GM23248 (cell line): ENCODE measurements around the gene SMTNL2. TPM values are rescaled to one million over a fixed set of nuclear protein-coding genes. Genes with fewer than 3 reads are reported as not detected.

Experiments
- DNase-seq: peaks from one replicate; pipeline ENCODE4 v3.0.0-alpha.2; 2015
- H2AFZ ChIP-seq: fragments of 200-600 bp; sonication (generic); 2 replicates; pipeline ENCODE4 v1.6.1; 2016; ENCODE audit warnings: antibody characterized with exemption
- H3F3A ChIP-seq: fragments of 200-600 bp; sonication (generic); 2 replicates; pipeline ENCODE4 v1.6.1; 2016; ENCODE audit warnings: mild to moderate bottlenecking, antibody characterized with exemption, mixed run types; ENCODE audit not compliant: insufficient read depth
- H3K27ac ChIP-seq: fragments of 200-600 bp; sonication (generic); 2 replicates; pipeline ENCODE4 v1.5.1; 2016; ENCODE audit warnings: mild to moderate bottlenecking
- H3K27me3 ChIP-seq: fragments of 200-600 bp; sonication (generic); replicated peaks from 2 replicates; pipeline ENCODE4 v1.6.1; 2016; ENCODE audit warnings: mild to moderate bottlenecking; ENCODE audit not compliant: insufficient read depth
- H3K36me3 ChIP-seq: fragments of 200-600 bp; sonication (generic); 2 replicates; pipeline ENCODE4 v1.6.1; 2016; ENCODE audit warnings: low read depth, mild to moderate bottlenecking
- H3K4me1 ChIP-seq: fragments of 200-600 bp; sonication (generic); 2 replicates; pipeline ENCODE4 v1.6.1; 2016; ENCODE audit warnings: mild to moderate bottlenecking; ENCODE audit not compliant: insufficient read depth
- H3K4me2 ChIP-seq: fragments of 200-600 bp; sonication (generic); one replicate; pipeline ENCODE4 v1.6.1; 2016; ENCODE audit warnings: mild to moderate bottlenecking; ENCODE audit not compliant: unreplicated experiment
- H3K4me3 ChIP-seq: fragments of 200-600 bp; sonication (generic); 2 replicates; pipeline ENCODE4 v1.5.1; 2016; ENCODE audit warnings: mild to moderate bottlenecking
- H3K79me2 ChIP-seq: fragments of 200-600 bp; sonication (generic); 2 replicates; pipeline ENCODE4 v1.6.1; 2016; ENCODE audit warnings: mild to moderate bottlenecking; ENCODE audit not compliant: insufficient read depth
- H3K9ac ChIP-seq: fragments of 200-600 bp; sonication (generic); 2 replicates; pipeline ENCODE4 v1.6.1; 2016; ENCODE audit warnings: mild to moderate bottlenecking
- H3K9me2 ChIP-seq: fragments of 200-600 bp; sonication (generic); 2 replicates; pipeline ENCODE4 v1.6.1; 2016; ENCODE audit warnings: mixed run types, mild to moderate bottlenecking, moderate library complexity; ENCODE audit not compliant: insufficient read depth
- H3K9me3 ChIP-seq: fragments of 200-600 bp; sonication (generic); one replicate; pipeline ENCODE4 v1.6.1; 2017; ENCODE audit warnings: low read depth
- H4K20me1 ChIP-seq: fragments of 200-600 bp; sonication (generic); 2 replicates; pipeline ENCODE4 v1.6.0; 2016; ENCODE audit not compliant: insufficient read depth
- EZH2 ChIP-seq: fragments of 200-600 bp; sonication (generic); IDR thresholded peaks from 2 replicates; pipeline ENCODE4 v1.6.1; 2018; ENCODE audit warnings: antibody characterized with exemption, mild to moderate bottlenecking; ENCODE audit not compliant: insufficient read depth, poor library complexity, severe bottlenecking
- EZH2phosphoT487 ChIP-seq: fragments of 200-600 bp; sonication (generic); IDR thresholded peaks from 2 replicates; pipeline ENCODE4 v1.6.1; 2018; ENCODE audit warnings: antibody characterized with exemption, moderate library complexity, mild to moderate bottlenecking, low read depth; ENCODE audit not compliant: insufficient read depth
- WGBS, 2 experiments: methylation state at CpG; one replicate each; pipeline ENCODE4 v1.1.6; 2015 to 2017; ENCODE audit warnings: low lambda C conversion rate in 2 of 2, low coverage in 1 of 2; ENCODE audit errors: missing lambda C conversion rate in 2 of 2; 5-methylcytosine and 5-hydroxymethylcytosine counted together
- in situ Hi-C: fragments of 300-500 bp; cut with MboI; formaldehyde crosslinking; loops from 2 replicates; pipeline ENCODE4 v1.15.0; 2020
- polyA plus RNA-seq: library from polyadenylated mRNA; unstranded; fragments of >200 nt; fragmentation: Nextera tagmentation; extraction: Ambion mirVana; gene quantifications from 2 replicates; pipeline ENCODE4 v1.2.1, GENCODE V29; 2016
- total RNA-seq: library from RNA; depleted of rRNA; stranded (reverse); fragments of >200 nt; shearing (Covaris generic); gene quantifications from 2 replicates; pipeline ENCODE4 v1.2.3, GENCODE V29; 2014

Gene SMTNL2
- total and polyA plus RNA-seq, 2 experiments from 2014 or later = not detected

DNA sequence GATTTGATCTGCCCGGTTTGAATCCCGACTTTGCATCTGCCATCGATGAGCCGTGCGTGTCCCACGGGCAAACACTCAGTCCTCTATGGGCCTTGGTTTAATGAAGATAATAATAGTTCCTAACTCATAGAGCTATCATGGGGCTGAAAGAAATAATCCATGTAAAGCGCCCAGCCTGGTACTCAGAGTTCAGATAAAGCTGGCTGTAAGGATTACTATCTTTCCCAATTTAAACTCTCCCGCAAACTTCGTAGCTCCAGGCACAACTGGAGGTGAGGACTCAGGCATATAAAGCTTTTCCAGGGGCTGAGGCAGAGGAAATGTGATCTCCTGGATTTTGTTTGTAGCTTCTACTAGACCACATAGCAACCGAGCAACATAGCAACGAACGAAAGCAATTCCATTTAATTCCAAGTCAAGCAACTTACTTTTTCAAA lies 40.9 kb downstream of the SMTNL2 start:
- Histone ChIP-seq H3K27me3 (0 out of 2 replicates have a peak, but pooled peaks cover 3% of the 10 kb centered on the region), H3K4me3 (no peak overlapping the region), H2AFZ (no peak overlapping the region), H3K27ac (no peak overlapping the region), H3K4me2 (no peak overlapping the region), H3F3A (peaks cover 4% of the 10 kb centered on the region; the same call in 1 of the 2 replicates), H3K36me3 (no peaks in the 10 kb centered on the region), H3K9me3 (no peaks in the 10 kb centered on the region), H3K79me2 (no peaks in the 10 kb centered on the region), H3K9me2 (no peaks in the 10 kb centered on the region), H3K4me1 (peaks cover 7% of the 10 kb centered on the region; the same call in 1 of the 2 replicates), H3K9ac (no peak overlapping the region), H4K20me1 (no peaks in the 10 kb centered on the region)
- WGBS, 2 experiments = 51 to 56% methylated on average over 12 of the region's 12 CpGs
- in situ Hi-C loops = no loop called here
- TF ChIP-seq EZH2 = no peak
- no peak for TF ChIP-seq EZH2phosphoT487
- peak; percentile 51 for DNase-seq

DNA sequence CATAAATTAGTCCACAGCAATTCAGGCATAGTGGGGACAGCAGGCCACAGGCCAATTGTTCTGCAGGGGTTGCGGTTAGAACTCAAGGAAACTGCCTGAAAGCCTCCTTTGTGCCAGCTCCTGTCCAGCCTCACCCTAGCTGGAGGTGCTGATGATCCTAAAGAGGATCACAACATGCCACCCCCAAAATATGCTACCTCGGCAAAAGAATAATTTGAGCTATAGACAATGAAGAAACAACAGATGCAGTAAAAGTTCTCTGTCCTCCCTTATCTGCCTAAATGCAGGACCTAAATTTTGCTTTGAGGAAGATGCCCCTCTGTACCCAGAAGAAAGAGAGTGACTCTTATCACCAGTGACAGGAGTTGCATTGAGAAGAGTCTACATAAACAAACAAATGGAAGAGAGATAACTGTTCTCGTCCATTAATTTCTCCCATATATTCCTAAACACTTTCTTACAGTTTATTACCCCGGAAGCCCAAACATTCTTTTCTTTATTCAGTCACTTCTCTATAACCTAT lies 42.5 kb downstream of the SMTNL2 start:
- 63 to 71% methylated on average over 4 of the region's 4 CpGs for WGBS, 2 experiments
- H3K4me3 ChIP-seq = no peak overlapping the region

DNA sequence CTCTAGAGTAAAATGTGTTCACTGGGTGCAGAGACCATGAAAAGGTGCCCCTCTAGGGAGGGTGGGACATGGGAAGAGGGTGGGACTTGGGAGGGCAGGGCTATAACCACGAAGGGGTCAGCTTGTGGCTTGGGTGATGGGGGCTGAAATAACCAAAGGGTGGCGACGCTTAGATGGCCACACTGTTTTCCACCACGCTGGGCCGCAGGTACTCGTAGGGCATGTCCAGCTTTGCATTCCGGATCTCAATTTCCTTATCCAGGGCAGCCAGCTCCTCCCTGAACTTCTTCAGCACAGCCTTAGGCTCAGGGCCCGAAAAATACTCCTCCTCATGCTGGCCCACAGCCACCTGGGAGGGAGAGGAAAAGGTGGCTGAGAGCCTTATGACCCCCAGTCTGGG lies 47.1 kb downstream of the SMTNL2 start:
- Histone ChIP-seq H3K9ac (no peak overlapping the region), H3K27ac (no peak overlapping the region), H3K4me3 (no peak overlapping the region), H3K4me2 (no peak overlapping the region), H3K79me2 (no peaks in the 10 kb centered on the region), H3F3A (no peaks in the 10 kb centered on the region), H3K9me2 (no peaks in the 10 kb centered on the region), H3K4me1 (no peaks in the 10 kb centered on the region), H4K20me1 (no peaks in the 10 kb centered on the region), H3K9me3 (no peaks in the 10 kb centered on the region), H2AFZ (no peak overlapping the region), H3K27me3 (peaks cover 16% of the 10 kb centered on the region), H3K36me3 (no peaks in the 10 kb centered on the region)
- 64 to 77% methylated on average over 7 to 8 of the region's 8 CpGs for WGBS, 2 experiments
- in situ Hi-C loops = no loop called here
- TF ChIP-seq EZH2phosphoT487 (no peak), EZH2 (no peak)
- DNase-seq = no peak

More for the DNA sequence above, 42.5 kb downstream of the SMTNL2 start:
- in situ Hi-C loops = no loop called here
- Histone ChIP-seq H3K9me3 (no peaks in the 10 kb centered on the region), H3K27me3 (0 out of 2 replicates have a peak, but pooled peaks cover 3% of the 10 kb centered on the region), H3K4me1 (peaks cover 7% of the 10 kb centered on the region; the same call in 1 of the 2 replicates), H2AFZ (no peak overlapping the region), H3K9ac (no peak overlapping the region), H3F3A (peaks cover 4% of the 10 kb centered on the region; the same call in 1 of the 2 replicates), H3K27ac (no peak overlapping the region), H3K79me2 (no peaks in the 10 kb centered on the region), H4K20me1 (no peaks in the 10 kb centered on the region), H3K9me2 (no peaks in the 10 kb centered on the region), H3K36me3 (no peaks in the 10 kb centered on the region), H3K4me2 (no peak overlapping the region)
- TF ChIP-seq EZH2phosphoT487 (no peak), EZH2 (no peak)
- no peak for DNase-seq

DNA sequence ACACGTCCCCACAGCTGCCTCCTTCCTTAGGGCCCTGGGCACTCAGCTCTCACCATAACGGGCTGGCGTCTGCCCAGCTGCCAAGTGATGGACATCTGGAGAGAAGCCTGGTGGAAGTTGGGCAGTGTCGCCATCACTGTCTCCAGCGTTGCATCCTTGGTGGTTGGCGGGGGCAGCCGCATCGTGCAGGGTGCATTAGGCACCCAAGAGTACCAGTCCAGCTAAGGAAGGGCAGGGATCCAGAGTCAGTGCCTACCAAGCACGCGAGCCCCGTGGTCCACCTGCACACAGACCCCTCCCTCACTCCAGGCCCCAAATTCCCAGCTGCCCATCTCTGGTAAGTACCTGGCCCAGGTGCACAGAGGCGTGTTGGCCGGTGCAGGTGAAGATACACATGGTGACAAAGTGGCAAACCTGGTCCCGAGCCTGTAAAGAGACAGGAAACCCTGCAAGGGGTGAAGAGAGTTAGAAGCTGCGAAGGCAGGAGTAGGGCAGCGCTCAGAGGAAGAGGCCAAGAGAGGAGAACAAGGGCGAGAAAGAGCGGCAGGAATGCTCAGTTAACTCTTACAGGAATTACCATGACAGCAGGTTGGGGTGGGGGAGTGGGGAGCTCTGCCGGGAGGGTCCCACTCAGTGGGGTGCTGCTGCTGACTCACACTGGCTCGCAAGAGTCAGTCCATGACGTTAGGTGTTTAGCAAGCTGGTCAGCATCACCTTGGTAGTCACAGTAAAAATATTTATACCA lies 47.7 kb downstream of the SMTNL2 start:
- peak; percentile 55 for DNase-seq
- Histone ChIP-seq H3F3A (no peaks in the 10 kb centered on the region), H3K27ac (no peak overlapping the region), H3K36me3 (no peaks in the 10 kb centered on the region), H3K9me2 (no peaks in the 10 kb centered on the region), H3K9ac (no peak overlapping the region), H3K4me1 (no peaks in the 10 kb centered on the region), H3K9me3 (no peaks in the 10 kb centered on the region), H3K79me2 (no peaks in the 10 kb centered on the region), H3K27me3 (peaks cover 22% of the 10 kb centered on the region), H2AFZ (no peak overlapping the region), H4K20me1 (no peaks in the 10 kb centered on the region), H3K4me2 (no peak overlapping the region), H3K4me3 (no peak overlapping the region)
- 50 to 51% methylated on average over 21 of the region's 21 CpGs for WGBS, 2 experiments
- in situ Hi-C loops = no loop called here
- TF ChIP-seq EZH2 = no peak
- no peak for TF ChIP-seq EZH2phosphoT487
